ENCODE data around the gene CCDC27.

Gene CCDC27

DNA sequence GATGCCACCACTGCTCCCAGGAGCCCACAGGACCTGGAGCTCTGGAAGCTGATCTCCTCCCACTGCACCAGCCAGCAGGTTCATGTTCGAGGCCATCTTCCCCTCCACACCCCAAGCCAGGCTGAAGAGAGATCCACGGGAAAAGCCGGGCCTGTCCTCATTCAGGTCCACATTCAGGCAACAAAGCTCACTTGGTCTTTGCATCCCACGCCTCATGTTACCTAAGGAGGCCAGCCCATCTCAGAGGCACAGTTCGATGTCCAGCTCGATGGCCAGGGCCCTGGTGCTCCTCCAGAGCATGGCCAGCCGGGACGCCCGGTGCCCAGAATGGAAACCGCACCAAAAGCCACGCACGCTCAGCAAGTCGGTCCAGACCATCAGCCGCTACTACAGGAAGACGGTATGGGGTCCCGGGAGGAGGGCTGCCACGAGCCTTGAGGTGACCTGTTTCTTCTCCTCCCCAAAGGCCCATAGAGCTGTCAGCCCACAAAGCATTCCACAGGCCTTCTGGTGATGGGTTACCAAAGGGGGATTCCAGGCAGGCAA is at the start of gene CCDC27:
Gene CCDC27 (plus strand): TSS at position 51 of the 546 bp plus-strand sequence. CDS start 32 bp downstream, at position 83.
- no peak for DNase-seq (ENCODE audit: low read depth)

DNA sequence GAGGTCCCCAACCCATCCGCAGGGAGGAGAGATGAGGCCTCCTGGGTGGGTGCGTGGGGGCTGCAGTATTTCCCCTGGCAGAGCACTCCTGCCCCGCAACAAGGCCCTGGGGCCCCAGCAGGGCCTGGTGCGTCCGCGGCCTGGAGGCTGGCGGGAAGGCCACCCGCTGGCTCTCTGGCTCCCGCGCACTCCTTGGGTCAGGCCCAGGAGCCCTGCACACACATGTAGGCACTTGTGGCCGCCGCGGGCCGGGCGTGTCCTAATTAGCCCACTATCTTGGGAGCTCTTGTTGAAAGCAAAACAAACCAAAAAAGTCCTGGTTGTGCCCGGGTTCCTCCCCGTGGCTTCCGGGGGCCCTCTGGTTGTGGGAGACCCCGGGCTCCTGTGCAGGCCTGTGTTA is 49.7 kb upstream of the CCDC27 start:
- no peak overlapping the region for H3K4me3 ChIP-seq (ENCODE audit: low read depth, low read length)
- DNase-seq (ENCODE audit: low read depth), result no peak

More for the DNA sequence above, at the start of gene CCDC27:
- H3K4me3 ChIP-seq (ENCODE audit: low read depth, low read length), result no peak within 1 kb of the TSS

DNA sequence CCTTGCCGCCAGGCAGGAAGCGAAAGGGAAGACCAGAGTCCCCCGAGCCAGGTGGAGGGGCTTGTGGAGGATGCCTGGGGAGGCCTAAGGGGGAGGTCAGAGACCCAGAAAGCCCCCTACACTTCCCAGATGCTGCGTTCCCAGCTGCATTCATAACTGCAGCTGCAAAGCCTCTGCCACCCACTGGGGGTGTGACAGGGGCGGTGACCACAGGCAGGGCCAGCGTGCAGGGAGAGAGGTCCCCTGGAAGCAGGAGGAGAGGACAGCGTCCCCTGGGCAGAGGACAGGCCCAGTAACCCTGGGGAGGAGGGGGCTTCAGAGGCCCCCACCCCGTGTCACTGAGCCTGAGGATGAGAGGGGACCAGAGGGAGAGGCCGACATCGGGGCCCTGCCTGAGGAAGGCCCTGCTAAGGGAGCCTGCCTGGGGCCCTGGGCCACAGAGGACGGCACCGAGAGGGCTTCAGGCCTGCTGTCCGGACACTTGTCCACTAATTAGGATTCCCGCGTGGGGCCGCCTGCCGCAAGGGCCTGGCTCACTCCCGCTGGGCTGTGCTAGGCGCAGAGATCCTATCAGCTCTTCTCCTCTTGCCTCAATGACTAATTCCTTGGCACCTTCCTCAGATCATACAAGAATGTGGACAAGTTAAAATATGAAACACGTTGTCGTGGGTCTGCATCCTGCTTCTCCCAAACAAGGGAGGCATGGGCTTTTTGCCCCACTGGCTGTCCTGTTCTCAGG is 49.1 kb upstream of the CCDC27 start:
- H3K4me3 ChIP-seq (ENCODE audit: low read depth, low read length), result no peak overlapping the region
- no peak for DNase-seq (ENCODE audit: low read depth)

DNA sequence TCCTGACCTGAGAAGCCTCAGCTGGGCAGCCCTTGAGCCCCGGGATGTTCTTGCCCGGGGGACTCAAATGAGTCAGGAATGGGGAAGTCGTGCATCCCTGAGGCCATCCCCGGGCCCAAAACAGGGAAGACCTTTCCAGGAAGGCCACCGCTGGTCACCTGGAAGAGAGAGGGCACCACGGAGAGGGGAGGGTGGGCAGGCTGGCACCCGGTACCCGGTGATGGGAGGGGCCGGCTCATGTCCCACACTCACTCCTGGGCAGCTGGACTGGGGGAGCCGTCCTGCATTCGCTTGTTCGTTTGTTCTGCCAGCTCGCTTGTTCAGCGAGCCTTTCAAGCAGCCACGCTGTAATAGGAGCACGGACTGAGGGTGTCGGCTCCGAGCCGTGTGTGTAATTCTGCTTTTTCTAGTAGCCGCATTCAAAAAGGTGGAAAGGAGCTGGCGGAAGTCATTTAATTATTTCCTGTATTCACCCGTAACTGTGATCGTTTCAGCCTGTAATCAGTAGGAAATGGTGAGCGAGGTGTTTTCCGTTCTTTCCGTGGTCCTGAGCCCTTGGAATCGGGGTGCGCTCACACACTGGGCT is 48.4 kb upstream of the CCDC27 start:
- no peak for DNase-seq (ENCODE audit: low read depth)
- no peak overlapping the region for H3K4me3 ChIP-seq (ENCODE audit: low read depth, low read length)

DNA sequence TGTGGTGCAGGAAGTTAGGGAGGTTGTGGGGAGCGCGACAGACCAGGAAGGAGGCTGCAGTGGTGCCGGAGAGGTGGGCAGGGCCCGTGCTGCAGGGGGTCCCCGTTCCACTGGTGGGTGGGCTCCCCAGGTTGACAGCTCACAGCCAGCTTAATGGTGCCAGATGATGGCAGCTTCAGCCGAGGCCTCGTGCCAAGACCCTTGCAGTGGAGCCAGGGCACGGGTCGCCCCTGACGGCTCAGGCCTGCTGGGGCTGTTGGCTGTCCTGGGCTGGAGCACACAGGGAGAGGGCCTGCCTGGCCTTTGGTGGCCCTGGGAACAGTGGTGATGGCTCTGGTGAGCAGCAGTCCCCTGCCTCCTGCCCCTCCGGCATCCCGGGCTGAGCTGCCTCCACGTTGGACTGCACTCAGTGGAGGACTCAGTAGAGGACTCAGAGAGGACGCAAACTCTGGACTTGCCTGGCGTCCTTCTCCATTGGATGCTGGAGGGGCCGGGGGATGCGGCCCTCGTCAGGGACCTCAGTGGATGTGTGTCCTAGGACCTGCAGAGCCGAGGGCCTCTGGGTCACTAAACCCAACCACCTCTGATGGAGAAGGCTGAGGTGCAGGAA is 46.8 kb upstream of the CCDC27 start:
- no peak overlapping the region for H3K4me3 ChIP-seq (ENCODE audit: low read depth, low read length)
- DNase-seq (ENCODE audit: low read depth), result no peak

DNA sequence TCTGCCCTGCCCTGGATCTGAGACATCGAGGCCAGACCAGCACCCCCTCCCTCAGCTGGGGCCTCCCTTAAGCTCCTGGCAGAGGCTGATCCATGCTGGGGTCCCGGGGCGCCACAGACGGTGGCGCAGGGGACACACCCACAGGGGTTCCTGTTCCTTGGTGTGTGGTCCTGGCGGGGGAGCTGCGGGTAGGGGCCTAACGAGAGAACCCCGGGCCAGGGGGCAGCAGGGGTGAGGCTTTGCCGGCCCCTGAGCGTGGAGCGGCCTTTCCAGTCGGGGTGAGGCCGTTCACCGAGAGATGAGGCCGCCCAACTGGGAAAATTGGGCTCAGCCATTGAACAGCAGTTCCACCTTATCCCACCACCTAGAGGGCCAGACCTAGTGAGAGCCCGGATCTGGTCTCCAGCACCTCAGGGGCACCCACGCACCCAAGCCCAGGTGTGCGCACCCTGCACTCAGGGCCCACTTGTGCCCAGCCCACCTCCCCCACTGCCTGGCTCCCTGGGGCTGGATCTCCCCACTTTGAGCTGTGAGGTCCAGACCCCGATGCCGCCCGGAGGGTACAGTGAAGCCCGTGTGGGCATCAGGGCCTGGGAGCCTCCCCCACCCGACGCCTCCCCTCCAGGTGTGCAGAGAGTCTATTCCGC is 45.5 kb upstream of the CCDC27 start:
- H3K4me3 ChIP-seq (ENCODE audit: low read depth, low read length), result no peak overlapping the region
- DNase-seq (ENCODE audit: low read depth), result no peak

DNA sequence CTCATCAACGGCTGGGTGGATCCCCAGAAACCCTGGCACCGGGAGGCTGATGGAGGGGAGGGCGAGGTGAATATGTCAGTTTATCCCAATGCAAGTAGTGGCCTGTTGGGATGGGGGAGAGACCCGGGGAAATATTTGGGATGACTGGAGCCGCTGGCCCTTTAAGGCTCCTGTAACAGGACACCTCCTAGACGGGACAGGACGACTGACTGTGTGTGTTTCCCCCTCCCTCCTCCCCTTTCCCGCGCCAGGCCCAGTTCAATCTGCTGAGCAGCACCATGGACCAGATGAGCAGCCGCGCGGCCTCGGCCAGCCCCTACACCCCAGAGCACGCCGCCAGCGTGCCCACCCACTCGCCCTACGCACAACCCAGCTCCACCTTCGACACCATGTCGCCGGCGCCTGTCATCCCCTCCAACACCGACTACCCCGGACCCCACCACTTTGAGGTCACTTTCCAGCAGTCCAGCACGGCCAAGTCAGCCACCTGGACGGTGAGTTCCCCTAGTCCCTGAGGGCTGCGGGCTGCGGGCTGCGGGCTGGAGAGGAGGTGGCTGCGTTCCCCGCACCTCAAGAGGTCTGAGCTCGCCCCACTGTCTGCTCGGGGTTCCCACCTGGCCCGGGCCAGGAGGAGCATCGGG is 44.8 kb upstream of the CCDC27 start:
- no peak for DNase-seq (ENCODE audit: low read depth)
- no peak overlapping the region for H3K4me3 ChIP-seq (ENCODE audit: low read depth, low read length)

DNA sequence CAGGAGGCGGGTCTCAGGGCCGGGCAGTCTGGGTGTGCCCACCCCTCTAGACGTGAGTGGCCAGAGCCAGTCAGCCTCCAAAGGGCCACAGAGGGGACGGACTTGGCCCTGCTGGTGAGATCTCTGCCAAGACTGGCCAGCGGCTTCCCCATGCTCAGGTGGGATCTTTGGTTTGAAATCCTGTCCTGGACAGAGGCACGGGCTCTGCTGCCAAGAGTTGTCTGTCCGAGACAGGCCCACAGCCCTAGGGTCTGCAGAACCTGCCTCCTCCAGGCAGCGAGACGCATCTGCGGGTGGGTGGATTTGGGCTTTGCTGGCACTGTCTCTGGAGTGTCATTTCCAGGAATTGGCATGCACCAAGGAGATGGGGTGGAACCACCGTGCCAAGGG is 44.3 kb upstream of the CCDC27 start:
- DNase-seq (ENCODE audit: low read depth), result no peak
- H3K4me3 ChIP-seq (ENCODE audit: low read depth, low read length), result no peak overlapping the region

DNA sequence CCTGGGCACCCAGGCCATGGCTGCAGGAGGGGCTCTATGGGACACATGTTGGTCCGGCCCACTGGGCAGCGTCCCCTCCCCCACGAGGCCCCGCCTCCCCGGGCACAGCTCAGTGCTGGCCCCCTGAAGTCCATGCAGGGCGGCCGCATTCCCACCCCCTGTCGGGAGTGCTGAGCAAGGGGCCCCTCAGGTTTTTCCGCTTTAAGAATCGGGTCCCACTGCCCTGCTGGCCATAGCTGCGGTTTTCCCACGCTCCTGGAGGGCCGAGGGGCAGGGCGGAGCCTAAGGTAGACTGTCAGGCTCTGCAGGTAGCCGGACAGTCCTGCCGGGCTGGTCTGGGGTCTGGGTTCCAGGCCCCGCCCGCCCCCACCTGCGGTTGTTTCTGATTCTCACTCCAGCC is 43.5 kb upstream of the CCDC27 start:
- DNase-seq (ENCODE audit: low read depth), result no peak
- no peak overlapping the region for H3K4me3 ChIP-seq (ENCODE audit: low read depth, low read length)

DNA sequence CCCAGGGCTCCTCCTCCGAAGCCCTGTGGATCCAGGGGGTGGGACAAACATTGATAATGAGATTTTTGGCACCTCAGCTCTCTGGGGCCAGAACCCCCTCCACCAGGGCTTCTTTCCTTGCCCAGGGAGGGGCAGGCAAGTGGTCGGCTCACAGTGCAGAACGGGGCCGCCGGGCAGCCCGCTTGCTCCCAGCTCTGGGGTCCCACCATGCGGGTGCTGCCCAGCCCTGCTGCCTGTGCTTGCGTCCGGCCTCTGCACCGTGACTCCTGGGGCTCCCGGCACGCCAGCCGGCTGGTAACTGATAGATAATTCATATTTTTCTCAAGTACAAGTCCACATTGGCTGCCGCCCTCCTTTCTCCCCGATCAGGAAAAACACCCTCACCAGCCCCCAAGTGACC is 42.0 kb upstream of the CCDC27 start:
- DNase-seq (ENCODE audit: low read depth), result no peak
- no peak overlapping the region for H3K4me3 ChIP-seq (ENCODE audit: low read depth, low read length)

DNA sequence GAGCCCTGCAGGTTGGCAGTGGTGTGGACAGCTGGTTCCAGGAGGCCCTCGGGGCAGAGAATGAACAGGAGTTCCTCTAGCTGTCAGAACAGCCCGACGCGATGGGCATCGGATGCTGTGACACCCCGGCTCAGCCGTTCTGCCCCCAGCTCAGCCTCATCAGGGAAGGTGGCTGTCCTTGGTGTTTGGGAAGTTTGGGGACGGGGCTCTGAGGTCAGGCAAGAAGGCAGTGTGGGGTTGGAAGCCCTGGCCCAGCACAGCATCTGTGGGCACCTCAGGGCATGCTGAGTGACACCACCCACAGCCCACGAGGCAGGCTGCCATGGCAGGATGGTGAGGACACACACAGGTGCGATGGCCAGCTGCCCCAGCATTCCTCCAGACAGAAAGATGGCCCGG is 40.9 kb upstream of the CCDC27 start:
- DNase-seq (ENCODE audit: low read depth), result no peak
- no peak overlapping the region for H3K4me3 ChIP-seq (ENCODE audit: low read depth, low read length)

DNA sequence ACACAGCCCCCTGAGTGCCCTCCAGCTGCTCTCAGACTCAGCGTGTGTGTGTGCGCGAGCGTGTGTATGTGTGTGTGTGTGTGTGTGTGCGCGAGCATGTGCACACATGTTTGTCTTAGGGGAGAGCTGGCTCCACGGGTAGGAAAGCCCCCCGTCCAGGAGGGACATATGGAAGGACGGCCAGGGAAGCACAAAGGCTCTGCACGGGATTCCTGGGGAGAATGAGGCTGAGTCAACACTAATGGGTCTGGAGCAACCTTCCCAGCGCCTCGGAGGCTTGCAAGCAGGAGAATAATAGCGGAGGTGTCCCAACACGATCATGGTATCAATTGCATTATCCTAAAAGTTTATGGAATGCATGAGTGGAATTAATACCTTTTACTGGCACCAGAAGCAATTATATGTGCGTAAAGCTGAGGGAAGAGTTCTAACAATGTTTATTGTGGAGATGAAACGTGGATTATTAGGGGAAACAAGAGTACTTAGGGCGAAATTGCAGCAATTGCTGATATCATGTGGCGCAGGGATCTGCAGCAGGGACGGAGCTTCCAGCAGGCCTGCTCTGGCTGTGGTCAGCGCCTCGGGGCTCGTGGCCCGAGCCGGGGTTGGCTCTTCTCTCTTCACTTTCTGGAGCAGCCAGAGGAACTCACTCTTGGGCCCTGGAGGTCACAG is 40.3 kb upstream of the CCDC27 start:
- DNase-seq (ENCODE audit: low read depth), result no peak
- H3K4me3 ChIP-seq (ENCODE audit: low read depth, low read length), result no peak overlapping the region

DNA sequence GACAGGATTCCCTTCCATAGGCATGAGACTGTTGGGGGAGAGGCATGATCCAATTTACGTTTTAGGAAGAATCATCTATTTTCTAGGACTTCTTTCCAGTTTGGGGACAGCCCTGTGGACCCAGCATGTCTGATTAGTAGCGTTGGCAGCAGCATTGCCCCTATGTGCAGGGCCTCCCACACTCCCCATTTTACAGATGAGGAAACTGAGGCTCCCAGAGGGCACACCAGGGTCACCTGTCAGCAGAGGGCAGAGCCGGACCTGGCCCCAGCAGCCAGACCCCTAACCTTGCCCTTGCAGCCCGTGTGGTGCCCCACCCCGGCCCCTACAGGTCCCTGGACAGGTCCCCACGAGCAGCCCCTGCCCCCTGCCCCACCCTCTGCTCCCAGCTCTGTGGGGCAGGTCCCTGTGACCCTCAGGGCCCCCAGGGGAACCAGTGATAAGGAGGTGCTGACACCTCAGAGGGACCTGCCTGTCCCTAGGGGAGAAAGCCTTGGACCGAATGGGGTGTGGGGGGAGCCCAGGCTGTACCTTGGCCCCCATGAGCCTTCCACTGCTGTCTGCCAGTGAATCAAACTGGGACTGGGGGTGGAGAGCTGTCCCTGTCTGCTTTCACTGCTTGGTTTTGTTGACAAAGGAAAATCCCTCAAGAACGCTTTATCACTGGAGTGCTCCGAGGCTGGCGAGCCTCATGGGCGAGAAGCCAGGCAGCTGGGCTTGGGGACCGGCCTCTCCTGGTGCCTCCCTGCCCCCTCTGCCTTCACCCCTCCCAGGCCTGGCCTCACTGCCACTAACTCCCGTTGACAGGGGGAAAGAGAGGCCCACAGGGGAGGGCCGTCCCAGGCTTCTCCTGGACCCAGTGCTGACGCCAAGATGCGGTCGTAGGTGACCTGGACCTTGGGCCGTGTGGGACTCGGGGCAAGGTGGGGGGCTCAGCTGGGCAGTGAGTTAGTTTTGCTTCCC is 39.4 kb upstream of the CCDC27 start:
- DNase-seq (ENCODE audit: low read depth), result no peak
- H3K4me3 ChIP-seq (ENCODE audit: low read depth, low read length), result no peak overlapping the region

DNA sequence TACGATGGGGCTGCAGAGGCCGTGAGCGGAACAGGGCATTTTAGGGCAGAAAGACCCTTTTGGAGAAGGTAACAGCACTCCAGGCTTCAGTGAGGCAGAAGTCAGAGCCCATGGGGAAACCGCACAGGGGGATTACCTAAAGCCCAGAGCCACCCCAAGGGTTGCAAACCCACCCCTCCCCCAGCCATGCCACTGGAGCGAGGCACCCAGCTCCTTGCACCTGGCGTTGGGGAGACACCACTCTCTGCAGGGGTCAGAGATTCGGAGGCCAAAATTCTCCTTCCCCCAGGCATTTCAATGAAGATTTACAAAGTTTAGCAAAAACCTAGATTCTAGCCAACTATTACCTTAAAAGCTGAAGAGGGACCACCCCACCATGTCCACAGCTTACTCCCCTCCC is 38.4 kb upstream of the CCDC27 start:
- no peak for DNase-seq (ENCODE audit: low read depth)
- no peak overlapping the region for H3K4me3 ChIP-seq (ENCODE audit: low read depth, low read length)

DNA sequence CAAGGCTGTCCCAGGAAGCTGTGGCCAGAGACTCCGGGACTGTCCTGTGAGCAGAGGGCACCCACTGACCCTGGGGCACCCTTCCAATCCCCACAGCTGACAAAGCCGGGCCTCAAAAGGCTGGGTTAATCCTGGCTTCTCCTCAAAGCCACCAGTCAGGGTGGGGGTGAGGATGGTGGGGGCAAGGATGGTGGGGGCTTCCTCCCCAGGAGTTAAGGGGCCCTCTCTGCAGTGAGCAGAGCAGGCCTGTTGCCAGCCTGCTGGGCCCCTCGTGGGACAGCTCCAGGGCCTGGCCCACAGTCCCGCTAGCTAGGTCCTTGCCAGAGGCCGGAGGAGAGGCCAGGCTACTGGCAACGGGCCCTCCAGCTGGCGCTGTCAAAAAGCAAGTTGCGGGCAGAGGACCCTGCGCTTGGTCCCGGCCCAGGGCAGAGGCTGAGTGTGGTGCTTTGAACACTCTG is 37.9 kb upstream of the CCDC27 start:
- H3K4me3 ChIP-seq (ENCODE audit: low read depth, low read length), result no peak overlapping the region
- no peak for DNase-seq (ENCODE audit: low read depth)

DNA sequence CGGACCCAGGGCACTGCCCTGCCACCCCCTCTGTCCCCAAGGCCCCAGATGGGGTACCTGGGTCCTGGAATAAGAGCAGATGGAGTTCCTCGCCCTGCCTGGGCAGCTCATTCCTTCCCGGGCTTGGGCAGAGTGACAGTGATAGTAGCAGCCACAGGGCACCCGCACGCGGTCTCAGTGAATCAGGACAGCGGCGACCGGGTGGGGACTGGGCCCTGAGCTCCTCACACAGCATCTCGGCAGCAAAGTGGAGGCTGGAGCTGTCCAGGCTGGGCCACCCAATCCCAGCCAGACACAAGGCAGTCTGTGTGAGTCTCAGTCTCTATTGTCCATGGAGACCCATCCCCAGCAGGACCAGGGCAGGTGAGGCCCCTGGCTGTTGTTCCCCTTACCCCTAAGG is 37.4 kb upstream of the CCDC27 start:
- DNase-seq (ENCODE audit: low read depth), result no peak
- no peak overlapping the region for H3K4me3 ChIP-seq (ENCODE audit: low read depth, low read length)

DNA sequence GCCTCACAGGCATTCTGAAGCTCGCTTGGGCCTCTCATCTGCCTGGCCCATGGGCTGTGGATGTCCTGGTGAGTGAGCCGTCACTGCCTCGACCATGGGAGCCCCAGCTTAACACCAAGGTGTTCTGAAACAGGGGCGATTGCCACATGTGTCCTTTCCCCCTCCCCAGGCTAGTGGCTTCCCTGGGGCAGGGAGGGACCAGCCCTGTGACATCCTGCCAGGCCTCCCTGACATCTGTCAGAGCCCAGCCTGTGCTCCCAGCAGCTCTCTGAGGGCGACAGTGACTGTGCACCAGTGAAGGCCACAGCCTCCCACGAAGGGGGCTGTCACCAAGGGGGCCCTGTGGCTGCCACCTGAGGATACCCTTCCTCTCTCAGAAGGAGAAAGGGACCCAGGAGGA is 35.9 kb upstream of the CCDC27 start:
- H3K4me3 ChIP-seq (ENCODE audit: low read depth, low read length), result no peak overlapping the region
- no peak for DNase-seq (ENCODE audit: low read depth)

DNA sequence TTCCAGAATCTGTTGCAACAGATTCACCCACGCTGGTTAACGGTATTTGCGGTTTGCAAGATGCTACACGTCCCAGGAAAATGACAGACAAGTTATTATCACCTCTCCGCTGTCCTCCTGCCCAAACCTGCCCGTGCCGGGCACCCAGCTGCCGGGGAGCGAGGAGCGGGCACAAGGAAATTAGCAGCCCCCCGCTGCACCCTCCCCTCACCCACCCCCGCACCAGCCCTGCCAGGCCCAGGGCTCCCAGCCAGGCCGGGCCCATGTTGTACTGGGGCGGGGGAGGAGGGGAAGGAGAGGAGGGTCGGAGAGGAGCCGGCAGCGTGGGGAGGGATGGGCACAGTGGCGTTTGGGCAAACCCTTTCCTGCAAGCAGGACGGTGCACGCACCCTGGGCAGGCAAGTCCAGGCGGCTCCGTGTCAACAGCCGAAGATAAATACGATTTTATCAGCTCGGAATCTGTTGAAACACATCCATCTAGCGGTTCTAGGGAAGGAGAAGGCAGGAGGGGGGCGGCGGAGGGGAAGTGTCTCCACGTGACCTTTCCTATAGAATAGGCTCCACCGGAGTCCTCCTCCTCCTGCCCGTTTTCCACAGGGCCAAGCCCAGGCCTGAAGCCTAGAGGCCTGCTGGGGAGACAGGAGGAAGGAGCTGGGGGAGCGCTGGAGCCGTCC is 35.1 kb upstream of the CCDC27 start:
- H3K4me3 ChIP-seq (ENCODE audit: low read depth, low read length), result no peak overlapping the region
- no peak for DNase-seq (ENCODE audit: low read depth)

Data from skeletal muscle cell (primary cell).